HG02885 (cell line): ENCODE results near the gene EVI5L.
"Not testable (repeated sequence)": the region's sequence is repeated elsewhere in the genome, so short reads cannot be mapped to it uniquely, and the experiment has no call there.

Experiments used
- ATAC-seq: cut with Tn5 transposase; IDR thresholded peaks from one replicate; pipeline ENCODE4 v1.9.1; 2021; ENCODE audit warnings: mild to moderate bottlenecking; ENCODE audit not compliant: unreplicated experiment, poor library complexity

Gene EVI5L

DNA sequence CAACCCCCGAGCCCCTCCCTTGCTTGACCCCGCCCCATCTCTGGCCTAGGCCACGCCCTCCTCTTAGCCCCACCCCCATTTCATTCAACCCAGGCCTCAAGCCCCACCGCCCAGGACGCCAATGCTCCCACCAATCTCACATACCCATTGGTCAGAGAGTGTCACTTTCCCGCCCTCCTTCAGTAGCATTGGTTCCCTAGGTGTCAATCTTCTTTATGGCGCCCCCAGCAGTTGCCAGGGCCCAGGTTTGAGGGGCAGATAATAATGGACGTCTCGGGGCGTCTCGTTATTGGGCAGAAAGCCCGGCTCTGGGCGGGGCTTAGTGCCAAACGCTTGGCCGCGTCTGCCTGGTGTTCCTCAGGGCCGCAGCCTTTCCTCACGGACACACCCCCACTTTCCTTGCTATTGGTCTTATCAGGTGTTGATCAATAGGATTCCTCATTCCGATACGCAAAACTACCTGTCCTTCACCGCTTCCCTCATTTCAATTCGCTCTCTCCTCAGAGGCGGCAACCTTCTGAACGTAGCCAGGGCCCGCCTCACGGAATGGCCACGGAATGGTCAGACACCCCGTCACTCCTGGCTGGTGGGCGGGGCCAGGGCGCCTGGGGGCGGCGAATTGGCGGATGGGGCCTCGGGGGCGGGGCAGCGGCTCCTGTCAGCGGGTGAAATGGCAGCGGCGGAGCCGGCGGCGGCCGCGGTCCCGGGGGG is at the start of gene EVI5L:
EVI5L (plus strand) TSS at position 658 of the 711 bp plus-strand sequence. CDS start 16,325 bp downstream, outside the sequence.
- ATAC-seq: peak; percentile 85

- ATAC-seq: no peak
Measured at GRCh38 chr19:7781157-7781556, 48.9 kb upstream of the EVI5L start.

GRCh38 chr19:7783991-7784423 is 46.0 kb upstream of the EVI5L start:
- no peak for ATAC-seq

- ATAC-seq: no peak
Measured at GRCh38 chr19:7784856-7785255, 45.2 kb upstream of the EVI5L start.

- ATAC-seq: no peak
Measured at GRCh38 chr19:7787141-7787540, 42.9 kb upstream of the EVI5L start.

DNA sequence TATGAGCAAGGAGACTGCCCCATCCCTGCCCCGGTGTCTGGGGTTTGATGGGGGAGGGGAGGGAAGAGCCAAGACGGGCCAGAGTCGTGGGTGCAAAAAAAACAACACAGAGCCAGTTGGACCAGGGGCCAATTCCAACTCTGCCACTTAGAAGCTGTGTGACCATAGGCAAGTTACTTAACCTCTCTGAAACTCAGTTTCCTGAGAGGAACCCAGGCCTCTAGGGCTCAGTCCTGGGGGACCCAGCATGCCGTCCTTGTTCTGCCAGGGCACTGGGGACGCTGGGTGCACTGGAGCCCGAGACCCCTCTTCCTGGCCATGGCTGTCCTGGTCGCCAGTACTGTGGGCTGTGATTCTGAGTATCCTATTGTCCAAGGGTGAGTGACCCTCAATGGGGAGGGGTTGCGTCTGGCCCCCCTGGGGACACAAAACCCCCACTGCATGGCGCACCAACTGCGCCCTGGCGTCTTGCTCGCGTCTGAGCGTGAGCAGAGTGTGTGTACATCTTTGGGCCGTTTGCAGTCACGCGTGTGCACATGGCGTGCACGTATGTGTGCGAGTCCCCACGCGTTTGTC is 42.3 kb upstream of the EVI5L start:
- no peak for ATAC-seq

DNA sequence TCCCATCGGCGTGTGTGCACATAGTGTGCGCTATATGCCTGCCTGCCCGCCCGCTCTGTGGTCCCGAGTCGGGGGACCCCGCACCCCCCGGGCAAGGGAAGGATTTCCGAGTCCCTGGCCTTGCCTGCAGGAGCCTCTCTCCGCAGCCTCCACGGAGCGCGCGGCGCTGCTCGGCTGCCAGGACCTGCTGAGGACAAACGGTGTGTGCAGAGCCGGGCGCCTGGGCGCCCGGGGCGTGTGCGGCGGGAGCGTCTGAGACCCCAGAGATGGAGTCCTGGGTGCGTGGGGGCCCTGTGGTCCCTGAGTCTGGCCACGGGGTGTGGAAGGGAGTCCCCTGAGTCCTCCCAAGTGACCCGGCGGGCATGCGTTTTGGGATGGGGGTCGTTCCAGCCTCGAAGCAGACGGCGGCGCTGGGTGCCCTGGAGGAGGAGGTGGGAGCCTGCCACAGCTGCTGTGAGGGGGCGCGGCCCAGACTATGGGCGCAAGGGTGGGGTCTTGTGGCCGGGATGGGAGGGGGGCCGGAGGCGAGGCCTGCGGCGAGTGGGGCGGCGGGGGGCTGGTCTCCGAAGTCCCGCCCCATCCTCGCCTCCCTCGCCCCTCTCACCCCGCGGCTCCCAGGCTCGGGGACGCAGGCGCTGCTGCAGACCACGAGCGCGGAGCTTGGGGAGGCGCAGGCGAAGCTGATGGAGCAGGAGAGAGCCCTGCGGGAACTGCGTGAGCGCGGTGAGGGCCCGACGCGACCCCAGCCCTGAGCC is 41.7 kb upstream of the EVI5L start:
- ATAC-seq: no peak

DNA sequence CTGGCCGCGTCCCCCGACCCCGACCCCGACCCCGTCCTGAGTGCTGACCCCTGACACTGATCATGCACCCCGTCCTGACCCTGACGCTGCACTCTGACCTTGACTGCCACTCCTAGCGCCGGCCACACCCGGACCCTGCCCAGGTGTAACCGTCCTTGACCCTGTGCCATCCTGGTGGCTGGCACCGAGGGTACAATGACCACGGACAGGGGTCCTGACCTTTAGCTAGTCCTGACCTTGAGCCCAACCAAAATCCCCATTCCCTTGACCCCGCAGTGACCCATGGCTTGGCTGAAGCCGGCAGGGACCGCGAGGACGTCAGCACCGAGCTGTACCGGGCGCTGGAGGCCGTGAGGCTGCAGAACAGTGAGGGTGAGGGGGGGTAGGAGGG is 41.1 kb upstream of the EVI5L start:
- no peak for ATAC-seq

DNA sequence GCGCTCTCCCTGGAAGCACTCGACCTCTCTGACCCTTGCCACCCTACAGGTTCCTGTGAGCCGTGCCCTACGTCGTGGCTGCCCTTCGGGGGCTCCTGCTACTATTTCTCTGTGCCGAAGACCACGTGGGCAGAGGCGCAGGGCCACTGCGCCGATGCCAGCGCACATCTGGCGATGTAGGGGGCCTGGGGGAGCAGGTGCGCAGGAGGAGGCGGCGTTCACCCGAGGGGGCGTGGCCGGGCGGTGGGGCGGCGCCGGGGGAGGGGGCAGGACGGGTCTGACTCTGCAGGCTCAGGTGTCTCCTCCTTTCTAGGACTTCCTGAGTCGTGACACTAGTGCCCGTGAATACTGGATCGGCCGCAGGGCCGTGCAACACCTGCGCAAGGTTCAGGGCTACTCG is 40.6 kb upstream of the EVI5L start:
- ATAC-seq: no peak

DNA sequence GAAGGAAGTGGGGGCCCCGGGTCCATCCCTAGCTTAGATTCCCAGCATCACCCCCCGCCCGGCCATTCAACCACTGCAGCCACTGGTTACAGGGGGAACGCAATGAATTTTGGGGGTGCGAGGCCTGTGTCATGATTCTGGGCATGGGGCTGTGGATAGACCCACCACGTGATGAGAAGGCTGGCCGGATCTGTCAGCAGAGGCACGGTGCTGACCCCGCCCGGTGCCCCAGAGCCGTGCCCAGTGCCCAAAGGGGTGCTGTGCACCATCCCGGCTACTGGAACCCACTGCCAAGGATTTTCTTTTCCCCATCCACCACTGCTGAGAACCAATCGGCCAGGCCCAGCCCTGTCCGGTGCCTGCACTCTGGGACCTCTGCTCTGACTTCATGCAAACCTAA is 39.6 kb upstream of the EVI5L start:
- ATAC-seq: no peak

GRCh38 chr19:7792281-7792680 is 37.7 kb upstream of the EVI5L start:
- no peak for ATAC-seq

DNA sequence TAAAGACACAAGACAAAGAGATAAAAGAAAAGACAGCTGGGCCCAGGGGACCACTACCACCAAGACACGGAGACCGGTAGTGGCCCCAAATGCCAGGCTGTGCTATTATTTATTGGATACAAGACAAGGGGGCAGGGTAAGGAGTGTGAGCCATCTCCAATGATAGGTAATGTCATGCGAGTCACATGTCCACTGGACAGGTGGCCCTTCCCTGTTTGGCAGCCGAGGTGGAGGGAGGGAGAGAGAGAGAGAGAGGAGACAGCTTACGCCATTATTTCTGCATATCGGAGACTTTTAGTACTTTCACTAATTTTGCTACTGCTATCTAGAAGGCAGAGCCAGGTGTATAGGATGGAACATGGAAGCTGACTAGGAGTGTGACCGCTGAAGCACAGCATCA is 37.3 kb upstream of the EVI5L start:
- ATAC-seq: not testable (repeated sequence)

- no peak for ATAC-seq
Measured at GRCh38 chr19:7793493-7793892, 36.5 kb upstream of the EVI5L start.

- no peak for ATAC-seq
Measured at GRCh38 chr19:7795555-7796161, 34.4 kb upstream of the EVI5L start.

- ATAC-seq: no peak
Measured at GRCh38 chr19:7799640-7800355, 30.2 kb upstream of the EVI5L start.

GRCh38 chr19:7801020-7801570 is 28.9 kb upstream of the EVI5L start:
- no peak for ATAC-seq

GRCh38 chr19:7806234-7806633 is 23.8 kb upstream of the EVI5L start:
- ATAC-seq: no peak

DNA sequence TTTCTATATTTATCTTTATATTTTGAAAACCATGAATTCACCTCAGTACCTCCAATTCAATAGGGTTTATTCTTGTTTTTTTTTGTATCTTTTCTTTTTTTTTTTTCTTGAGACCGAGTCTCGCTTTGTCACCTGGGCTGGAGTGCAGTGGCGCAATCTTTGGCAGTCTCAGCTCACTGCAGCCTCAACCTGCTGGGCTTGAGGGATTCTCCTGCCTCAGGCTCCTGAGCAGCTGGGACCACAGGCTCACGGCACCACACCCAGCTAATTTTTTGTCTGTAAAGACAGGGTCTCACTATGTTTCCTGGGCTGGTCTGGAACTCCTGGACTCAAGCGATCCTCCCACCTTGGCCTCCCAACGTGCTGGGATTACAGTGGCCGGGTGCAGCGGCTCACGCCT is 23.1 kb upstream of the EVI5L start:
- no peak for ATAC-seq

DNA sequence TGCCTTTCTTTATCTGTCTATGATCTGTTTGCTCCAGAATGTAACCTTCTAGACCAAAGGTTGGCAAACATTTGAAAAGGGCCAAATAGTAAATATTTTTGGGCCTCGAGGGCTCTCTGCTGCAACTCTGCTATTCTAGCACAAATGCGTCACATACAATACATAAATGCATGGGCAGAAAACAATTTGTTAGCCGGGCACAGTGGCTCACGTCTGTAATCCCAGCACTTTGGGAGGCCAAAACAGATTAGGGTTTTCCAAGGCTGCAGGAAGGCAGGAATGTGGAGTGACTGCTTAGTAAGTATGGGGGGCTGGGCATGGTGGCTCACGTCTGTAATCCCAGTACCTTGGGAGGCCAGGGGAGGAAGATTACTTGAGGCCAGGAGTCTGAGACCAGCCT is 21.9 kb upstream of the EVI5L start:
- no peak for ATAC-seq

DNA sequence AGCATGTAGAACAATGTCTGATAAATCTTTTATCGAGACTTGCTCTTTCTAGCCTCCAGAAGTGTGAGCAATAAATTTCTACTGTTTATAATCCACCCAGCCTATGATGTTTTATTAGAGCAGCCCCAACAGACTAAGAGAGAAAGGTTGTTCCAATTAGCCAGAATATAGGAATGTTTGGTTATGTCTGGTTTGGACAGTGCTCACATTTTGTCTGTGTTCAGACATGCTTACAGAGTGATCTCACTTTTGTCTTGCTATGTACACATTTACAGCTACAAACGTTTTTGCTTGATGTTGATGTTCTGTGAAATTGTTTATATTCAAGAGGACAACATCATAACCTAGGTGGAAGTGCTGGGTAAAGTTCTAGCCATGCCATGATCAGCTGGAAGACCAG is 18.0 kb upstream of the EVI5L start:
- ATAC-seq: no peak
